Measurements from ENCODE around the gene RIPPLY2. TPM values are rescaled to one million over a fixed set of nuclear protein-coding genes. Genes with fewer than 3 reads are reported as not detected.

RIPPLY2 gene
- total and polyA plus RNA-seq, 4 experiments from 2014 or later: not detected

GRCh38 chr6:83847179-83847578, 6.0 kb upstream of the RIPPLY2 start:
- Histone ChIP-seq H3K9me3 (ENCODE audit: control insufficient read depth in 1 of 2, low read length in 2 of 2) (no peaks in the 10 kb centered on the region), H3K36me3 (ENCODE audit: insufficient read depth, low read length) (no peaks in the 10 kb centered on the region), H3K27me3 (ENCODE audit: insufficient read depth, low read length) (peaks cover 4% of the 10 kb centered on the region), H3K27ac (ENCODE audit: low read depth, low read length) (no peak overlapping the region), H3K4me1 (ENCODE audit: insufficient read depth, low read length) (no peaks in the 10 kb centered on the region), H3K4me3 (ENCODE audit: low read length in 2 of 2) (no peak overlapping the region)
- H3K36me3 Mint-ChIP-seq: no peaks in the 10 kb centered on the region
- intact Hi-C loops (cut with micrococcal nuclease): no loop called here
- H3K4me1 Mint-ChIP-seq: no peaks in the 10 kb centered on the region
- no peak for DNase-seq
- H3K27ac Mint-ChIP-seq: no peak overlapping the region
- H3K4me3 Mint-ChIP-seq: no peak overlapping the region
- POLR2A ChIA-PET (ENCODE audit: partially characterized antibody): no interaction called here
- H3K27me3 Mint-ChIP-seq: peaks cover 27 to 32% of the 10 kb centered on the region in 2 donors
- CTCF ChIA-PET (ENCODE audit: partially characterized antibody): interaction anchor here (1.1 kb wide), 1 partner anchor 380 kb away, joined by 4 read pairs; the partner anchor contains the start of gene CEP162
- peaks cover 0 to 3% (median 0%) of the 10 kb centered on the region in 8 donors for H3K9me3 Mint-ChIP-seq

- H3K4me3 ChIP-seq (ENCODE audit: low read length in 2 of 2): no peak overlapping the region
- peaks cover 8% of the 10 kb centered on the region for H3K27me3 ChIP-seq (ENCODE audit: insufficient read depth, low read length)
- no peaks in the 10 kb centered on the region for H3K9me3 ChIP-seq (ENCODE audit: control insufficient read depth in 1 of 2, low read length in 2 of 2)
- H3K36me3 ChIP-seq (ENCODE audit: insufficient read depth, low read length): no peaks in the 10 kb centered on the region
- Mint-ChIP-seq H3K9me3 (peaks cover 0 to 2% (median 0%) of the 10 kb centered on the region in 8 donors), H3K36me3 (no peaks in the 10 kb centered on the region), H3K27me3 (peaks cover 33 to 40% of the 10 kb centered on the region in 2 donors), H3K27ac (no peak overlapping the region), H3K4me1 (peaks cover 3 to 11% (median 6%) of the 10 kb centered on the region in 4 donors), H3K4me3 (no peak overlapping the region)
- no peak for DNase-seq
- peaks cover 13% of the 10 kb centered on the region for H3K4me1 ChIP-seq (ENCODE audit: insufficient read depth, low read length)
- ChIA-PET POLR2A (ENCODE audit: partially characterized antibody) (no interaction called here), CTCF (ENCODE audit: partially characterized antibody) (no interaction called here)
- intact Hi-C loops (cut with micrococcal nuclease): no loop called here
- no peak overlapping the region for H3K27ac ChIP-seq (ENCODE audit: low read depth, low read length)
These were observed 4.0 kb upstream of the RIPPLY2 start for GRCh38 chr6:83849127-83849526.

- peaks cover 37 to 45% of the 10 kb centered on the region in 2 donors for H3K27me3 Mint-ChIP-seq
- DNase-seq: no peak
- peaks cover 0 to 2% (median 0%) of the 10 kb centered on the region in 8 donors for H3K9me3 Mint-ChIP-seq
- H3K27ac ChIP-seq (ENCODE audit: low read depth, low read length): no peak overlapping the region
- H3K4me1 Mint-ChIP-seq: peaks cover 6 to 15% (median 9%) of the 10 kb centered on the region in 4 donors
- no peaks in the 10 kb centered on the region for H3K9me3 ChIP-seq (ENCODE audit: control insufficient read depth in 1 of 2, low read length in 2 of 2)
- peaks cover 8% of the 10 kb centered on the region for H3K27me3 ChIP-seq (ENCODE audit: insufficient read depth, low read length)
- H3K4me3 ChIP-seq (ENCODE audit: low read length in 2 of 2): no peak overlapping the region
- H3K36me3 ChIP-seq (ENCODE audit: insufficient read depth, low read length): no peaks in the 10 kb centered on the region
- no peaks in the 10 kb centered on the region for H3K36me3 Mint-ChIP-seq
- peaks cover 13% of the 10 kb centered on the region for H3K4me1 ChIP-seq (ENCODE audit: insufficient read depth, low read length)
- intact Hi-C loops (cut with micrococcal nuclease): no loop called here
- CTCF ChIA-PET (ENCODE audit: partially characterized antibody): no interaction called here
- no peak overlapping the region for H3K27ac Mint-ChIP-seq
- POLR2A ChIA-PET (ENCODE audit: partially characterized antibody): no interaction called here
- no peak overlapping the region for H3K4me3 Mint-ChIP-seq
These were observed 3.5 kb upstream of the RIPPLY2 start for GRCh38 chr6:83849610-83850009.

- no peak overlapping the region for H3K27ac Mint-ChIP-seq
- no peak for DNase-seq
- peaks cover 0 to 2% (median 0%) of the 10 kb centered on the region in 8 donors for H3K9me3 Mint-ChIP-seq
- POLR2A ChIA-PET (ENCODE audit: partially characterized antibody): no interaction called here
- H3K36me3 Mint-ChIP-seq: no peaks in the 10 kb centered on the region
- Histone ChIP-seq H3K36me3 (ENCODE audit: insufficient read depth, low read length) (no peaks in the 10 kb centered on the region), H3K27ac (ENCODE audit: low read depth, low read length) (no peak overlapping the region), H3K4me1 (ENCODE audit: insufficient read depth, low read length) (peaks cover 13% of the 10 kb centered on the region), H3K27me3 (ENCODE audit: insufficient read depth, low read length) (peaks cover 8% of the 10 kb centered on the region), H3K4me3 (ENCODE audit: low read length in 2 of 2) (no peak overlapping the region), H3K9me3 (ENCODE audit: control insufficient read depth in 1 of 2, low read length in 2 of 2) (no peaks in the 10 kb centered on the region)
- H3K4me1 Mint-ChIP-seq: peaks cover 6 to 15% (median 10%) of the 10 kb centered on the region in 4 donors
- peak overlapping the region in 5 of 8 donors; percentile 45 to 75 (median 54) for H3K4me3 Mint-ChIP-seq
- peaks cover 48 to 53% of the 10 kb centered on the region in 2 donors for H3K27me3 Mint-ChIP-seq
- CTCF ChIA-PET (ENCODE audit: partially characterized antibody): no interaction called here
- intact Hi-C loops (cut with micrococcal nuclease): no loop called here
These were observed 507 bp upstream of the RIPPLY2 start for GRCh38 chr6:83852528-83853177.

- CTCF ChIA-PET (ENCODE audit: partially characterized antibody): no interaction called here
- peaks cover 0 to 2% (median 0%) of the 10 kb centered on the region in 8 donors for H3K9me3 Mint-ChIP-seq
- H3K4me1 ChIP-seq (ENCODE audit: insufficient read depth, low read length): peaks cover 20% of the 10 kb centered on the region
- intact Hi-C loops (cut with micrococcal nuclease): no loop called here
- H3K27ac Mint-ChIP-seq: peak overlapping the region in 1 of 7 donors; percentile 59
- no peak for DNase-seq
- H3K4me3 ChIP-seq (ENCODE audit: low read length in 2 of 2): no peak overlapping the region
- H3K9me3 ChIP-seq (ENCODE audit: control insufficient read depth in 1 of 2, low read length in 2 of 2): no peaks in the 10 kb centered on the region
- H3K36me3 ChIP-seq (ENCODE audit: insufficient read depth, low read length): no peaks in the 10 kb centered on the region
- peaks cover 44 to 47% of the 10 kb centered on the region in 2 donors for H3K27me3 Mint-ChIP-seq
- no peaks in the 10 kb centered on the region for H3K36me3 Mint-ChIP-seq
- H3K4me1 Mint-ChIP-seq: peaks cover 8 to 24% (median 13%) of the 10 kb centered on the region in 4 donors
- no peak overlapping the region for H3K27ac ChIP-seq (ENCODE audit: low read depth, low read length)
- POLR2A ChIA-PET (ENCODE audit: partially characterized antibody): no interaction called here
- peak overlapping the region in 7 of 8 donors; percentile 42 to 70 (median 59) for H3K4me3 Mint-ChIP-seq
- peaks cover 8% of the 10 kb centered on the region for H3K27me3 ChIP-seq (ENCODE audit: insufficient read depth, low read length)
These were observed 891 bp downstream of the RIPPLY2 start for GRCh38 chr6:83854001-83854501.

GRCh38 chr6:83854766-83855165, 1.6 kb downstream of the RIPPLY2 start:
- POLR2A ChIA-PET (ENCODE audit: partially characterized antibody): no interaction called here
- Histone ChIP-seq H3K4me1 (ENCODE audit: insufficient read depth, low read length) (peaks cover 22% of the 10 kb centered on the region), H3K36me3 (ENCODE audit: insufficient read depth, low read length) (no peaks in the 10 kb centered on the region), H3K27me3 (ENCODE audit: insufficient read depth, low read length) (peaks cover 8% of the 10 kb centered on the region), H3K4me3 (ENCODE audit: low read length in 2 of 2) (no peak overlapping the region), H3K27ac (ENCODE audit: low read depth, low read length) (no peak overlapping the region), H3K9me3 (ENCODE audit: control insufficient read depth in 1 of 2, low read length in 2 of 2) (no peaks in the 10 kb centered on the region)
- no peak for DNase-seq
- Mint-ChIP-seq H3K27me3 (peaks cover 40 to 41% of the 10 kb centered on the region in 2 donors), H3K4me1 (peaks cover 13 to 29% (median 19%) of the 10 kb centered on the region in 4 donors), H3K27ac (no peak overlapping the region), H3K4me3 (peak overlapping the region in 2 of 8 donors; percentile 17 to 67), H3K9me3 (peaks cover 0 to 2% (median 0%) of the 10 kb centered on the region in 8 donors), H3K36me3 (peaks cover 0 to 3% of the 10 kb centered on the region in 2 donors)
- CTCF ChIA-PET (ENCODE audit: partially characterized antibody): no interaction called here
- intact Hi-C loops (cut with micrococcal nuclease): loop anchor here (5.0 kb wide), 1 partner anchor 662 kb away; the partner anchor contains the start of genes PGM3 and RWDD2A
